ENCODE measurements around the gene VSIG10. TPM values are rescaled to one million over a fixed set of nuclear protein-coding genes. Genes with fewer than 3 reads are reported as not detected.

VSIG10 gene
- total RNA-seq, 1 experiment from 2014 or later, result 56.2 TPM

- ATAC-seq (no peak), DNase-seq (ENCODE audit: low read depth, low spot score) (no peak)
- 0 out of 2 replicates have a peak, but pooled peaks cover 5% of the 10 kb centered on the region for H3K4me1 ChIP-seq (ENCODE audit: control insufficient read depth, insufficient read depth, low read length)
- no peak overlapping the region for H3K4me3 ChIP-seq (ENCODE audit: low read depth in 2 of 2, low read length in 2 of 2)
- H3K27me3 ChIP-seq (ENCODE audit: control insufficient read depth, insufficient read depth, low read length), result no peaks in the 10 kb centered on the region
- POLR2A ChIA-PET, result interaction anchor here (0.6 to 0.7 kb wide), 4 partner anchors 10 to 155 kb away, joined by 3 to 10 read pairs (median 4); no protein-coding TSS in a partner anchor
- peaks cover 44% of the 10 kb centered on the region for H3K36me3 ChIP-seq (ENCODE audit: control insufficient read depth, insufficient read depth, low read length)
- no peaks in the 10 kb centered on the region for H3K9me3 ChIP-seq (ENCODE audit: control insufficient read depth, insufficient read depth, low read depth, low read length)
- intact Hi-C loops (cut with micrococcal nuclease; ENCODE audit: unreplicated experiment) (loop anchor here (5.0 kb wide), 1 partner anchor 156 kb away; no protein-coding TSS in a partner anchor), in situ Hi-C loops (cut with HindIII; ENCODE audit: low pct_unique_long_range_greater_than_20kb, low sequenced_read_pairs) (no loop called here)
- TSS peak; percentile 68 for BruUV-seq (replicated peaks)
- CTCF ChIA-PET, result interaction anchor here (0.6 to 0.7 kb wide), 3 partner anchors 20 to 593 kb away, joined by 3 to 7 read pairs (median 4); no protein-coding TSS in a partner anchor
- no peak for TF ChIP-seq POLR2AphosphoS5 (IDR thresholded peaks at IDR 0.05; ENCODE audit: low read depth, low read length)
- TF ChIP-seq, protein P1, sequence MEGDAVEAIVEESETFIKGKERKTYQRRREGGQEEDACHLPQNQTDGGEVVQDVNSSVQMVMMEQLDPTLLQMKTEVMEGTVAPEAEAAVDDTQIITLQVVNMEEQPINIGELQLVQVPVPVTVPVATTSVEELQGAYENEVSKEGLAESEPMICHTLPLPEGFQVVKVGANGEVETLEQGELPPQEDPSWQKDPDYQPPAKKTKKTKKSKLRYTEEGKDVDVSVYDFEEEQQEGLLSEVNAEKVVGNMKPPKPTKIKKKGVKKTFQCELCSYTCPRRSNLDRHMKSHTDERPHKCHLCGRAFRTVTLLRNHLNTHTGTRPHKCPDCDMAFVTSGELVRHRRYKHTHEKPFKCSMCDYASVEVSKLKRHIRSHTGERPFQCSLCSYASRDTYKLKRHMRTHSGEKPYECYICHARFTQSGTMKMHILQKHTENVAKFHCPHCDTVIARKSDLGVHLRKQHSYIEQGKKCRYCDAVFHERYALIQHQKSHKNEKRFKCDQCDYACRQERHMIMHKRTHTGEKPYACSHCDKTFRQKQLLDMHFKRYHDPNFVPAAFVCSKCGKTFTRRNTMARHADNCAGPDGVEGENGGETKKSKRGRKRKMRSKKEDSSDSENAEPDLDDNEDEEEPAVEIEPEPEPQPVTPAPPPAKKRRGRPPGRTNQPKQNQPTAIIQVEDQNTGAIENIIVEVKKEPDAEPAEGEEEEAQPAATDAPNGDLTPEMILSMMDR (IDR thresholded peaks at IDR 0.05), result no peak
- H3K27ac ChIP-seq (ENCODE audit: low read length), result peak overlapping the region; percentile 30; the same call in 1 of the 2 replicates
These were observed 70.5 kb downstream of the VSIG10 start for GRCh38 chr12:118033323-118033722.

GRCh38 chr12:118032188-118032587, 71.6 kb downstream of the VSIG10 start:
- in situ Hi-C loops (cut with HindIII; ENCODE audit: low pct_unique_long_range_greater_than_20kb, low sequenced_read_pairs) (no loop called here), intact Hi-C loops (cut with micrococcal nuclease; ENCODE audit: unreplicated experiment) (loop anchor here (5.0 kb wide), 1 partner anchor 155 kb away; no protein-coding TSS in a partner anchor)
- Histone ChIP-seq H3K27ac (ENCODE audit: low read length) (no peak overlapping the region), H3K9me3 (ENCODE audit: control insufficient read depth, insufficient read depth, low read depth, low read length) (no peaks in the 10 kb centered on the region), H3K27me3 (ENCODE audit: control insufficient read depth, insufficient read depth, low read length) (no peaks in the 10 kb centered on the region), H3K4me3 (ENCODE audit: low read depth in 2 of 2, low read length in 2 of 2) (no peak overlapping the region), H3K36me3 (ENCODE audit: control insufficient read depth, insufficient read depth, low read length) (peaks cover 37% of the 10 kb centered on the region), H3K4me1 (ENCODE audit: control insufficient read depth, insufficient read depth, low read length) (0 out of 2 replicates have a peak, but pooled peaks cover 5% of the 10 kb centered on the region)
- ChIA-PET POLR2A (interaction anchor here (0.5 kb wide), 1 partner anchor 9 kb away, joined by 9 read pairs; no protein-coding TSS in a partner anchor), CTCF (no interaction called here)
- BruUV-seq (replicated peaks), result no TSS peak
- TF ChIP-seq, protein P1 (IDR thresholded peaks at IDR 0.05), result no peak
- TF ChIP-seq SIN3A (IDR thresholded peaks at IDR 0.05; ENCODE audit: borderline replicate concordance, insufficient read depth, low read depth, low read length) (no peak), POLR2AphosphoS5 (IDR thresholded peaks at IDR 0.05; ENCODE audit: low read depth, low read length) (no peak), TCF7L2 (IDR thresholded peaks at IDR 0.05; ENCODE audit: low read depth, low read length) (no peak)
- TF ChIP-seq, protein P2, sequence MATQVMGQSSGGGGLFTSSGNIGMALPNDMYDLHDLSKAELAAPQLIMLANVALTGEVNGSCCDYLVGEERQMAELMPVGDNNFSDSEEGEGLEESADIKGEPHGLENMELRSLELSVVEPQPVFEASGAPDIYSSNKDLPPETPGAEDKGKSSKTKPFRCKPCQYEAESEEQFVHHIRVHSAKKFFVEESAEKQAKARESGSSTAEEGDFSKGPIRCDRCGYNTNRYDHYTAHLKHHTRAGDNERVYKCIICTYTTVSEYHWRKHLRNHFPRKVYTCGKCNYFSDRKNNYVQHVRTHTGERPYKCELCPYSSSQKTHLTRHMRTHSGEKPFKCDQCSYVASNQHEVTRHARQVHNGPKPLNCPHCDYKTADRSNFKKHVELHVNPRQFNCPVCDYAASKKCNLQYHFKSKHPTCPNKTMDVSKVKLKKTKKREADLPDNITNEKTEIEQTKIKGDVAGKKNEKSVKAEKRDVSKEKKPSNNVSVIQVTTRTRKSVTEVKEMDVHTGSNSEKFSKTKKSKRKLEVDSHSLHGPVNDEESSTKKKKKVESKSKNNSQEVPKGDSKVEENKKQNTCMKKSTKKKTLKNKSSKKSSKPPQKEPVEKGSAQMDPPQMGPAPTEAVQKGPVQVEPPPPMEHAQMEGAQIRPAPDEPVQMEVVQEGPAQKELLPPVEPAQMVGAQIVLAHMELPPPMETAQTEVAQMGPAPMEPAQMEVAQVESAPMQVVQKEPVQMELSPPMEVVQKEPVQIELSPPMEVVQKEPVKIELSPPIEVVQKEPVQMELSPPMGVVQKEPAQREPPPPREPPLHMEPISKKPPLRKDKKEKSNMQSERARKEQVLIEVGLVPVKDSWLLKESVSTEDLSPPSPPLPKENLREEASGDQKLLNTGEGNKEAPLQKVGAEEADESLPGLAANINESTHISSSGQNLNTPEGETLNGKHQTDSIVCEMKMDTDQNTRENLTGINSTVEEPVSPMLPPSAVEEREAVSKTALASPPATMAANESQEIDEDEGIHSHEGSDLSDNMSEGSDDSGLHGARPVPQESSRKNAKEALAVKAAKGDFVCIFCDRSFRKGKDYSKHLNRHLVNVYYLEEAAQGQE (IDR thresholded peaks at IDR 0.05; ENCODE audit: insufficient read depth in 1 of 2, low read depth in 2 of 2, low read length in 1 of 2), result no peak
- no peak for ATAC-seq
- no peak for DNase-seq (ENCODE audit: low read depth, low spot score)

Data from Panc1 (cell line).